ENCODE measurements around the gene FAIM2.

FAIM2 gene

DNA sequence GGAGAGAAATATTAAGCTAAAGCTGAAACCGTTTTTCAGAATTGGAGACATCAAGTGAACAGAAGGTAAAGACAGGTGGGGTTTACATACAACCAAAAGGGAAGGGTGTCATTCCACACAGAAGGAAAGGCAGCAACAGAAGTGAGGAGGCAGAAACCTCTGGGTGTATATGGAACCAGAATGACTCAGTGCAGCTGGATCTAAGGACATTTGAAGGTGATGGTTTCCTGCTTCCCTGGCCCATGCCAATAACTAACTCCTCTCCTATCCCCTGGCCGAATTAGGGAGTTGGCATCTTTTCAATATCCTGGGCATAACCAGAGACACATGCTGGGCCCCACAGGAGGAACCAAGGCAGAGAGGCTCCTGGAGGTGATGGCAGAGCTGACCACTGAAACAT is 83.9 kb downstream of the FAIM2 start:
- DNase-seq, result no peak

DNA sequence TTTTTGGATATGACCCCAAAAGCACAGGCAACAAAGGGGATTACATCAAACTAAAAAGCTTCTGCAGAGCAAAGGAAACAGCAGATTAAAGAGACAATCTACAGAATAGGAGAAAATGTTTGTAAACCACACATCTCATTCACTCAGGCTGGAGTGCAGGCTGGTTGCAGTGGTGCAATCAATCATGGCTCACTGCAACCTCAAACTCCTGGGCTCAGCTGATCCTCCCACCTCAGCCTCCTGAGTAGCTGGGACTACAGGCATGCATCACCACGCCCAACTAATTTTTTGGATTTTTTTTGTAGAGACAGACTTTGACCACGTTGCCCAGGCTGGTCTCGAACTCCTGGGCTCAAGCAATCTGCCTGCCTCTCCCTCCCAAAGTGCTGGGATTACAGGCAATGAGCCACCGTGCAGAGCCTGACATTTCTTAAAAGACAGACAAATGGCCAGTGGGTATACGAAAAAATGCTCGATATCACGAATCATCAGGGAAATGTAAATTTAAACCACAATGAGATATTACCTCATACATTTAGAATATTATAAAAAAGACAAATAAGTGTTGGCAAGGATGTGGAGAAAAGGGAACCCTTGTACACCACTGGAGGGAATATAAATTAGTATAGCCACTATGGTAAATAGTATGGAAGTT is 85.3 kb downstream of the FAIM2 start:
- DNase-seq, result no peak

Data from NCI-H510A (cell line).